MM.1S (cell line): ENCODE measurements around the gene CFAP77.
A peak's percentile ranks its signal among the peaks of the same experiment; 100 is the strongest.

Source experiments
- DNase-seq: peaks from one replicate; pipeline ENCODE4 v3.0.0-alpha.2; 2015
- H2AFZ ChIP-seq: fragments of 300-600 bp; sonication (generic); 2 replicates; pipeline ENCODE4 v1.6.0; 2016; ENCODE audit warnings: antibody characterized with exemption, low read length
- H3F3A ChIP-seq: fragments of 300-600 bp; sonication (generic); 2 replicates; pipeline ENCODE4 v1.6.1; 2016; ENCODE audit warnings: mild to moderate bottlenecking, antibody characterized with exemption, low read length, moderate library complexity, mixed read lengths; ENCODE audit not compliant: insufficient read depth
- H3K27ac ChIP-seq: fragments of 300-600 bp; sonication (generic); 2 replicates; pipeline ENCODE4 v1.5.1; 2016; ENCODE audit warnings: mild to moderate bottlenecking, low read length
- H3K27me3 ChIP-seq: fragments of 300-600 bp; sonication (generic); replicated peaks from 2 replicates; pipeline ENCODE4 v1.6.0; 2016; ENCODE audit warnings: low read length; ENCODE audit not compliant: insufficient read depth
- H3K36me3 ChIP-seq: fragments of 300-600 bp; sonication (generic); replicated peaks from 2 replicates; pipeline ENCODE4 v1.6.1; 2016; ENCODE audit warnings: mild to moderate bottlenecking, low read length, mixed read lengths; ENCODE audit not compliant: insufficient read depth
- H3K4me1 ChIP-seq: fragments of 300-600 bp; sonication (generic); 2 replicates; pipeline ENCODE4 v1.6.1; 2016; ENCODE audit warnings: low read length, mixed read lengths
- H3K4me2 ChIP-seq: fragments of 300-600 bp; sonication (generic); 2 replicates; pipeline ENCODE4 v1.6.0; 2016; ENCODE audit warnings: low read depth, low read length
- H3K4me3 ChIP-seq: fragments of 300-600 bp; sonication (generic); 2 replicates; pipeline ENCODE4 v1.5.1; 2016; ENCODE audit warnings: low read length, mixed read lengths
- H3K79me2 ChIP-seq: fragments of 300-600 bp; sonication (generic); 2 replicates; pipeline ENCODE4 v1.6.1; 2016; ENCODE audit warnings: mixed run types, low read length, mixed read lengths
- H3K9ac ChIP-seq: fragments of 300-600 bp; sonication (generic); 2 replicates; pipeline ENCODE4 v1.6.1; 2016; ENCODE audit warnings: low read length, mixed read lengths
- H3K9me2 ChIP-seq: fragments of 300-600 bp; sonication (generic); replicated peaks from 2 replicates; pipeline ENCODE4 v1.6.1; 2016; ENCODE audit warnings: mild to moderate bottlenecking, low read length, mixed read lengths; ENCODE audit not compliant: insufficient read depth
- H3K9me3 ChIP-seq: fragments of 300-600 bp; sonication (generic); replicated peaks from 2 replicates; pipeline ENCODE4 v1.6.1; 2016; ENCODE audit warnings: mild to moderate bottlenecking, low read length, mixed read lengths; ENCODE audit not compliant: insufficient read depth
- H4K20me1 ChIP-seq: fragments of 300-600 bp; sonication (generic); 2 replicates; pipeline ENCODE4 v1.6.1; 2016; ENCODE audit warnings: mild to moderate bottlenecking, low read length, moderate library complexity, mixed read lengths; ENCODE audit not compliant: insufficient read depth
- EZH2 ChIP-seq: fragments of 300-600 bp; sonication (generic); optimal IDR thresholded peaks from 2 replicates; pipeline ENCODE3; 2017; ENCODE audit warnings: low read depth, mild to moderate bottlenecking, antibody characterized with exemption, low read length, mixed read lengths
- EZH2phosphoT487 ChIP-seq: fragments of 300-600 bp; sonication (generic); IDR thresholded peaks from 2 replicates; pipeline ENCODE4 v1.6.1; 2018; ENCODE audit warnings: antibody characterized with exemption, low read length
- TF ChIP-seq, protein P1 (sequence below): fragments of 300-600 bp; sonication (generic); IDR thresholded peaks from 2 replicates; pipeline ENCODE4 v1.5.1; 2016; ENCODE audit warnings: antibody characterized with exemption, low read length, mixed read lengths

CFAP77 gene

DNA sequence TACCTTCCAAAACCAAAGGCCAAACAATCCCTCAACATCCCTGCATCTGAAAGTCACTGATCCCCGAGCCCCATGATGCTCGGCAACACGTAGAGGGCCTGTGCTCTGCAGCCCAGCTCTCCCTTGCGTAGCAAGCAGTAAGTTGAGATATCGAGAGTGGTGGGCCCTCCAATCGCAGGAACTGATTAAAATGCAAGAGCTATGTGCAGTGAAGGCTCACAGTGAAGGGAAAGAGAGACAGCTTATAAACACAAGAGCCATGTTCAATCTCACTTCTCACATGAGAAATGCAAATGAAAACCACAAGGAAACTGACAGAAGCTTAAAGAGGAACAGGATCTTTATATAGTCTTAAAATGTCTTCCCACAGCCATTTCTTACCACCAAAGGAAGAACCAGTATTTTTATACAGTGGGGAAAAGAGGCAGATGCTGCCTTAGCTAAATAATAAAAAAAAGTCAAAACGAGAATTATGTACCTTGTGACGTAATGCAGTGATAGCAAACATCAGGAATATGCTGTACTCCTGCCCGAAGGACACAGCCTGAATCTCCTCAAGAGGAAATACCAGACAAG, 28.0 kb upstream of the CFAP77 start:
- H3K36me3 ChIP-seq, result peaks cover 6% of the 10 kb centered on the region
- DNase-seq, result peak; percentile 63

DNA sequence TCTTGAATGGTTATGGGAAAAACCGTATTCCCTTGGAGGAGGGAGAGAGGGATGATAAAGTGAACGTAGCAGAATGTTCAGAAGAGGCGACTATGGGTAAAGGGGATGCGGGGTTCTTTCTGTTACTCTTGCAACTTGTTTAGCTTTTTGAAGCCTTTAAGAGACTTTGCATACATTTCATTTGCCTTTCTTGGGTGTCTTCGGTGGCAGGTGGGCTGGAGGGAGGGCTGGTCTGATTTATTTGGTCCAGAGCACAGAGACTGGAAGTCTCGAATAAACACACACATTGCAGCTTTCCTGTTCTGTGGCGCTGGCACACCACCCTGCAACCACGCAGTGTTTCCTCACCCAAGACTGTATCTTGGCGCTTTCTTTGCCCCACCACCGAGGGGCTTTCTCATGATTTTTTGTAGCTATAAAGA, 26.5 kb upstream of the CFAP77 start:
- Histone ChIP-seq H3K27me3 (no peaks in the 10 kb centered on the region), H3K4me1 (peaks cover 20% of the 10 kb centered on the region), H3K4me3 (no peak overlapping the region), H3F3A (peaks cover 12% of the 10 kb centered on the region), H3K27ac (no peak overlapping the region), H3K9me2 (no peaks in the 10 kb centered on the region), H3K9me3 (no peaks in the 10 kb centered on the region), H3K36me3 (peaks cover 6% of the 10 kb centered on the region), H2AFZ (no peak overlapping the region), H3K9ac (no peak overlapping the region), H4K20me1 (no peaks in the 10 kb centered on the region), H3K4me2 (no peak overlapping the region), H3K79me2 (peaks cover 11% of the 10 kb centered on the region)
- TF ChIP-seq EZH2phosphoT487, result no peak
- TF ChIP-seq EZH2, result no peak
- TF ChIP-seq, protein P1, sequence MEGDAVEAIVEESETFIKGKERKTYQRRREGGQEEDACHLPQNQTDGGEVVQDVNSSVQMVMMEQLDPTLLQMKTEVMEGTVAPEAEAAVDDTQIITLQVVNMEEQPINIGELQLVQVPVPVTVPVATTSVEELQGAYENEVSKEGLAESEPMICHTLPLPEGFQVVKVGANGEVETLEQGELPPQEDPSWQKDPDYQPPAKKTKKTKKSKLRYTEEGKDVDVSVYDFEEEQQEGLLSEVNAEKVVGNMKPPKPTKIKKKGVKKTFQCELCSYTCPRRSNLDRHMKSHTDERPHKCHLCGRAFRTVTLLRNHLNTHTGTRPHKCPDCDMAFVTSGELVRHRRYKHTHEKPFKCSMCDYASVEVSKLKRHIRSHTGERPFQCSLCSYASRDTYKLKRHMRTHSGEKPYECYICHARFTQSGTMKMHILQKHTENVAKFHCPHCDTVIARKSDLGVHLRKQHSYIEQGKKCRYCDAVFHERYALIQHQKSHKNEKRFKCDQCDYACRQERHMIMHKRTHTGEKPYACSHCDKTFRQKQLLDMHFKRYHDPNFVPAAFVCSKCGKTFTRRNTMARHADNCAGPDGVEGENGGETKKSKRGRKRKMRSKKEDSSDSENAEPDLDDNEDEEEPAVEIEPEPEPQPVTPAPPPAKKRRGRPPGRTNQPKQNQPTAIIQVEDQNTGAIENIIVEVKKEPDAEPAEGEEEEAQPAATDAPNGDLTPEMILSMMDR, result no peak
- DNase-seq, result no peak

More for the DNA sequence above, 28.0 kb upstream of the CFAP77 start:
- Histone ChIP-seq H3K27me3 (no peaks in the 10 kb centered on the region), H3K27ac (peak overlapping the region; percentile 73), H2AFZ (peak overlapping the region; percentile 26), H4K20me1 (no peaks in the 10 kb centered on the region), H3K9me3 (no peaks in the 10 kb centered on the region), H3K4me2 (peak overlapping the region; percentile 89), H3K79me2 (peaks cover 11% of the 10 kb centered on the region), H3K4me3 (peak overlapping the region; percentile 55), H3K9ac (peak overlapping the region; percentile 31), H3K9me2 (no peaks in the 10 kb centered on the region), H3K4me1 (peaks cover 20% of the 10 kb centered on the region), H3F3A (peaks cover 12% of the 10 kb centered on the region)
- no peak for TF ChIP-seq EZH2phosphoT487
- TF ChIP-seq EZH2, result no peak
- TF ChIP-seq, protein P1, result no peak

DNA sequence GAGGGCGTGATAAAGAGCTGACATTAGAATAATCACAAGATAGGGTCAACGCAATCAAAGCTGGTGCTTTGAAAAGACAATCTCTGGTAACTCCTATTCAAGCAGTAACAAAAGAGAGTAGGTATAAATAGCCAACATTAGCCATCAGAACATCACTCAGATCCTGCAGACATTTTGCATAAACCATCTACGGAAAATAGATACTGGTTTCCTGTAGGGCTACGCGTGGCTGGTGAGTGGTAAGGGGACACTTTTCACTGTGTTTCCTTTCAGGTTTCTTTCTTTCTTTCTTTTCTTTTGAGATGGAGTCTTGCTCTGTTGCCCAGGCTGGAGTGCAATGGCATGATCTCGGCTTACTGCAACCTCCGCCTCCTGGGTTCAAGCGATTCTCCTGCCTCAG, 25.6 kb upstream of the CFAP77 start:
- H2AFZ ChIP-seq, result no peak overlapping the region
- H3K4me1 ChIP-seq, result peaks cover 20% of the 10 kb centered on the region
- no peaks in the 10 kb centered on the region for H4K20me1 ChIP-seq
- no peaks in the 10 kb centered on the region for H3K27me3 ChIP-seq
- H3F3A ChIP-seq, result peaks cover 12% of the 10 kb centered on the region
- H3K27ac ChIP-seq, result no peak overlapping the region
- H3K9ac ChIP-seq, result no peak overlapping the region
- no peaks in the 10 kb centered on the region for H3K9me3 ChIP-seq
- TF ChIP-seq, protein P1, result no peak
- TF ChIP-seq EZH2phosphoT487 (no peak), EZH2 (no peak)
- peaks cover 6% of the 10 kb centered on the region for H3K36me3 ChIP-seq
- no peak overlapping the region for H3K4me3 ChIP-seq
- no peaks in the 10 kb centered on the region for H3K9me2 ChIP-seq
- peaks cover 11% of the 10 kb centered on the region for H3K79me2 ChIP-seq
- H3K4me2 ChIP-seq, result no peak overlapping the region
- no peak for DNase-seq
